Lower lobe of right lung (tissue), 2 donors: ENCODE measurements around the gene TNFAIP8L3. TPM values are rescaled to one million over a fixed set of nuclear protein-coding genes. Genes with fewer than 3 reads are reported as not detected.

ENCODE experiments used
- ATAC-seq, 2 donors: fragments of 200-7000 bp; cut with Tn5 transposase; one replicate each; pipeline ENCODE4 v1.9.1; 2020 to 2022; ENCODE audit warnings: mild to moderate bottlenecking in 2 of 2, moderate library complexity in 2 of 2
- DNase-seq: peaks from one replicate; pipeline ENCODE4 v3.0.0-alpha.2; 2020
- H3K27ac ChIP-seq: fragments of 200-600 bp; one replicate; pipeline ENCODE4 v1.8.0; 2022
- H3K27me3 ChIP-seq: fragments of 200-600 bp; one replicate; pipeline ENCODE4 v1.8.0; 2022; ENCODE audit warnings: low read depth
- H3K36me3 ChIP-seq: fragments of 200-600 bp; one replicate; pipeline ENCODE4 v1.8.0; 2022; ENCODE audit warnings: mild to moderate bottlenecking
- H3K4me1 ChIP-seq: fragments of 200-600 bp; one replicate; pipeline ENCODE4 v1.8.0; 2022
- H3K4me3 ChIP-seq: fragments of 200-600 bp; one replicate; pipeline ENCODE4 v1.8.0; 2022; ENCODE audit warnings: mild to moderate bottlenecking
- H3K9me3 ChIP-seq: fragments of 200-600 bp; one replicate; pipeline ENCODE4 v1.8.0; 2022
- intact Hi-C: fragments of 100-400 bp; cut with DNase I; formaldehyde crosslinking; loops from one replicate; pipeline ENCODE4 v1.11.0; 2022
- total RNA-seq: library from RNA; stranded (reverse); fragmentation: NEBNext Ultra II Directional; extraction: Animal tissue kit (Norgen Biotek cat#: 25700); gene quantifications from one replicate; pipeline ENCODE4 v1.2.1, GENCODE V29; 2021
- TF ChIP-seq, protein P1 (sequence below): fragments of 200-600 bp; IDR thresholded peaks from one replicate; pipeline ENCODE4 v1.8.0; 2022; ENCODE audit warnings: antibody characterized with exemption, mild to moderate bottlenecking
- donor health status: DM: no; HTN: yes; CAD: no; lungs with severe emphysema.

TNFAIP8L3 gene
- total RNA-seq, 1 donor from 2014 or later = 10.4 TPM

DNA sequence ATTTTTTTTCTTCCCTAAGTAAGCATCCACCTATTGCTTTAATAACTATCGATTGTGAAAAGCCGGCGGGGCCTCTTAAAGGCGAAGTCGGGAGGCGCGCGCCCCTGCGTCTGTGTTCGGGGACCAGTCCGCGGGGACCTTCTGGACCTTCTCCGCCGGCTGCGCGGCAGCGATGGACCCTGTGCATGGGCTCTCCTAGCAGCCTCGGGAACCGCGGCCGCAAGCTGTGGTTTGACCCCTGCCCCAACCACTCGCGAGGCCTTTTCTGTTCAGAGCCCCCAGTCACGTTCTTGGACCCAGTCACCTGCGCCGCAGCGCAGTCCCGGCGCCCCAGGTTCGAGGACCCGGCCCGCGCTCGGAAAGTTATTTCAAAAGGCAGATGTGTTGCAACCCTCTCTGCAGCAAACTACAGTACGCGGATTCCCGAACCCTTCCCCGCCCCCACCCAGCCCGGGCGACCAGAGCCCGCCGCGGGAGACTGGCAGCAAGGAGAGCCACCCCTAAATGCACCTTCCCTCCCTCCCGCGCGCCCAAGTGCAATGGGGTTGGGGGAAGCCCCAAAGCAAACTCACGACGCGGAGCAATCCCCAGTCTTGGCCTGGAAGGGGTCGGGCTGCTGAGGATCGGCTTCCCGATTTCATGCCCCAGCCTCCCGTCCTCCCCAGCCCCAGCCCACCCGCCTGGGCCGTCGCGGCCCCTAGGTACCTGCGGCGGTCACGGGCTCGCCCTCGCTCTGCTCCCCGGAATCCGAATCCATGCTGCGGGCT lies 684 bp downstream of the TNFAIP8L3 start:
- H3K36me3 ChIP-seq = no peaks in the 10 kb centered on the region
- intact Hi-C loops = no loop called here
- H3K27me3 ChIP-seq = peaks cover 22% of the 10 kb centered on the region
- peak overlapping the region; percentile 59 for H3K4me3 ChIP-seq
- TF ChIP-seq, protein P1, sequence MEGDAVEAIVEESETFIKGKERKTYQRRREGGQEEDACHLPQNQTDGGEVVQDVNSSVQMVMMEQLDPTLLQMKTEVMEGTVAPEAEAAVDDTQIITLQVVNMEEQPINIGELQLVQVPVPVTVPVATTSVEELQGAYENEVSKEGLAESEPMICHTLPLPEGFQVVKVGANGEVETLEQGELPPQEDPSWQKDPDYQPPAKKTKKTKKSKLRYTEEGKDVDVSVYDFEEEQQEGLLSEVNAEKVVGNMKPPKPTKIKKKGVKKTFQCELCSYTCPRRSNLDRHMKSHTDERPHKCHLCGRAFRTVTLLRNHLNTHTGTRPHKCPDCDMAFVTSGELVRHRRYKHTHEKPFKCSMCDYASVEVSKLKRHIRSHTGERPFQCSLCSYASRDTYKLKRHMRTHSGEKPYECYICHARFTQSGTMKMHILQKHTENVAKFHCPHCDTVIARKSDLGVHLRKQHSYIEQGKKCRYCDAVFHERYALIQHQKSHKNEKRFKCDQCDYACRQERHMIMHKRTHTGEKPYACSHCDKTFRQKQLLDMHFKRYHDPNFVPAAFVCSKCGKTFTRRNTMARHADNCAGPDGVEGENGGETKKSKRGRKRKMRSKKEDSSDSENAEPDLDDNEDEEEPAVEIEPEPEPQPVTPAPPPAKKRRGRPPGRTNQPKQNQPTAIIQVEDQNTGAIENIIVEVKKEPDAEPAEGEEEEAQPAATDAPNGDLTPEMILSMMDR = no peak
- H3K4me1 ChIP-seq = peaks cover 20% of the 10 kb centered on the region
- ATAC-seq = peak; percentile 31 to 53
- H3K9me3 ChIP-seq = no peaks in the 10 kb centered on the region
- peak overlapping the region; percentile 56 for H3K27ac ChIP-seq
- DNase-seq = no peak

DNA sequence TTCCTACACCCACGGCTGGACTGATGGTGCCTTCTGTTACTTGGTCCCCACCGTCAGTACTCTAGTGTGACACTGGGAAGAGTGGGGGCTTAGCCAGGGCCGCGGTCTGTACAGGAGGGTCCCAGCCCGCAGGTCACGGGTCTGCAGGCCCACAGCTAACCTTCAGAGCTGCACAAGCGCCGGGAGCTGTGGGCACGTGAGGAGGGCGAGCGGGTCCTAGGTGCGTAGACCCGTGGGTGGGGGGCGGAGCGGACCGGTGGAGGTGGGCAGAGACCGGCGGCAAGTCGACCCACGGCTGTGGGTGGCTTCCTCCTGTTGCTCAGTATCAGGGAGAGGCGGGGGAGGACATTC lies 1.2 kb downstream of the TNFAIP8L3 start:
- peak; percentile 5 to 29 for ATAC-seq
- Histone ChIP-seq H3K27ac (no peak overlapping the region), H3K27me3 (peaks cover 22% of the 10 kb centered on the region), H3K9me3 (no peaks in the 10 kb centered on the region), H3K4me1 (peaks cover 20% of the 10 kb centered on the region), H3K36me3 (no peaks in the 10 kb centered on the region), H3K4me3 (peak overlapping the region; percentile 59)
- DNase-seq = no peak
- TF ChIP-seq, protein P1 = no peak
- intact Hi-C loops = no loop called here

DNA sequence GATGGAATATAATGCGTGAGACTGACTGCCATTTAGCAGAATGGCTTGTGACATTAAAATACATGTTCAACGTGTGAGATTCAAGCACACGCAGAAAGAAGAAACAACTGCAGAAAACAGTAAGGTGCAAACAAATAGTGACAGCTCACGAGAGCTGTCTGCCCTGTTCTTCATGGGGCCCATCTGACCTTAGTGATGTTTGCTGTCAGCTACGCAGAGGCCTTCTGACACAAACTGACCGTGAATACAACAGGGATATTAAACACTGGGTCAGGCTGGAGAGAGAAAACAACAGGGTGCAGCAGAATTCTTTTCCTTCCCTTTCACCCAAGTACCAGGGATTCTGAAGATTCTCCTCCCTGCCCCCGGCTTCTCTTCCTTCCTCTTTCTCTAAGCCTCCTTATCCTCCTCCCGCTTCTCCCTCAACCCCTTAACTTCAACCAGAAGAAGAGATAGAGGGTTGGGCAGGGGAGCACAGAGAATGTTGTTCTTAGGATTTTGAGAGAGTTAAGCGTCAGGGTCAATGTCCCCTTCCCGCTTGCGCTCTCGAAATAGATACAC lies 2.1 kb downstream of the TNFAIP8L3 start:
- TF ChIP-seq, protein P1 = no peak
- H3K4me3 ChIP-seq = no peak overlapping the region
- H3K27ac ChIP-seq = no peak overlapping the region
- H3K27me3 ChIP-seq = peaks cover 22% of the 10 kb centered on the region
- DNase-seq = no peak
- no peaks in the 10 kb centered on the region for H3K36me3 ChIP-seq
- intact Hi-C loops = no loop called here
- peaks cover 12% of the 10 kb centered on the region for H3K4me1 ChIP-seq
- no peak for ATAC-seq
- H3K9me3 ChIP-seq = no peaks in the 10 kb centered on the region

DNA sequence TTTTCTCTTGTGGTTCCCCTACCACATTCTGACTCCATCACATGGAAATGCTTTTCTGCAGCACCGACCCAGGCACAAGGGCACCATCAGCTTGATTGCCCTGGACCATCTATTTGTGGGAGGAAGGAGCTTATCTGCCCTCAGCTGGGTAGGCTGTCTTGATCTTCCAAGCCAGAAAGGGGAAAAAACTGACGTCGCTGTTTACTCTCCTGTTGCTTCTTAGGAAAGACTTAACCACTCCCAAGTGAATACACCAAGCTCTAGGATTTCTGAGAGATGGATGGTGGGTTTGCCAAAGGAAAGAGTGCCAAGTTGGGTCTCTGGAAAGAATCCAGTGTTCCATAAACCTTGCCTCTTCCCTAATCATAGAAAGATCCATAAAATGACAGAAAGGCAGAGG lies 4.0 kb downstream of the TNFAIP8L3 start:
- intact Hi-C loops = no loop called here
- TF ChIP-seq, protein P1 = no peak
- Histone ChIP-seq H3K4me1 (peaks cover 6% of the 10 kb centered on the region), H3K9me3 (no peaks in the 10 kb centered on the region), H3K4me3 (no peak overlapping the region), H3K27me3 (peaks cover 22% of the 10 kb centered on the region), H3K36me3 (no peaks in the 10 kb centered on the region), H3K27ac (no peak overlapping the region)
- no peak for ATAC-seq
- DNase-seq = no peak

DNA sequence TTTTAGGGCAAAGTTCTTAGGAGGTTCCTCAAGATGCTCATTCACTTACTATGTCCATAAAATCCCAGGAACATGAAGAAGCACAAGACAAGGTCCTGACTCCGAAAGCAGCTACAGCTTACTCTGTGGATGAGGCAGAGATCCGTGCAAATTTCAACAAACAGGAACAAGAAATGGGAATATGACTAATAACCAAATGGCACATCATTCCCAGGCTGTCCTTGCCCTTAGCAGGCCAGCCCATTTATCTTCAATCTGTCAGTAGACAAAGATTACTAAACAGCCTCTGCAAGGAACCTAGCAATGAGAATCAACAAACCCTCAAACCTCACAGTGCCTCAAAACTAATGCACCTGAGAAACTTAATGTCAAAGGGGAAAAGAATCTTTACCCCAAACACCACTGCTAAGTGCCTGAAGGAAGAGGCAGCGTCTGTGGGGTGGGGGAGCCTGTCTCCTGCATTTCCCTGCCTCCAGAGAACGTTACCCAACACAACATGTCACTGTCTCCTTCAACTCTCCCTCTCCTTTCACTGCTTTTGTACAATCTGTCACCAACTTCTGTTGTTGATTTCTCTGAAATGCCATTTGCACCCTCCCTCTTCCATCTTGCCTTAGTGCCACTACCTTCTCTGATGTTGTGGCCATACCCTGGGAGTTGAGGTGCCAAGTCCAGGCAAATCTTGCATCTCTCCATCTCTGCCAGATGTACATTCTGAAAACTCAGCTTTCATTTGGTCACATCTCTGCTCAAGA lies 4.8 kb downstream of the TNFAIP8L3 start:
- TF ChIP-seq, protein P1 = no peak
- Histone ChIP-seq H3K9me3 (no peaks in the 10 kb centered on the region), H3K36me3 (no peaks in the 10 kb centered on the region), H3K27ac (no peak overlapping the region), H3K27me3 (peaks cover 22% of the 10 kb centered on the region), H3K4me3 (no peak overlapping the region), H3K4me1 (no peaks in the 10 kb centered on the region)
- DNase-seq = no peak
- no peak for ATAC-seq
- intact Hi-C loops = no loop called here
